ENCODE results near the gene PIGU.
"Not testable (repeated sequence)": the region's sequence is repeated elsewhere in the genome, so short reads cannot be mapped to it uniquely, and the experiment has no call there.

DNA sequence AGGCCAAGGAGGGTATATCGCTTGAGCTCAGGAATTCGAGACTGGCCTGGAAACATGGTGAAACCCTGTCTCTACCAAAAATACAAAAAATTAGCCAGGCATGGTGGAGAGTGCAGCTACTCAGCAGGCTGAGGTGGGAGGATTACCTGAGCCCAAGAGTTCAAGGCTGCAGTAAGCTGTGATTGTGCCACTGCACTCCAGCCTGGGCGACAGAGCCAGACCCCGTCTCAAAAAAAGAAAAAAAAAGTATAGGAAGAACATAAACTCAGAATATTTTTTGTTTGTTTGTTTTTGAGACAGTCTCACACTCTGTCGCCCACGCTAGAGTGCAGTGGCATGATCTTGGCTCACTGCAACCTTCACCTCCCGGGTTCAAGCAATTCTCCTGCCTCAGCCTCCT, 12.1 kb downstream of the PIGU start:
- TF ChIP-seq, protein P1, sequence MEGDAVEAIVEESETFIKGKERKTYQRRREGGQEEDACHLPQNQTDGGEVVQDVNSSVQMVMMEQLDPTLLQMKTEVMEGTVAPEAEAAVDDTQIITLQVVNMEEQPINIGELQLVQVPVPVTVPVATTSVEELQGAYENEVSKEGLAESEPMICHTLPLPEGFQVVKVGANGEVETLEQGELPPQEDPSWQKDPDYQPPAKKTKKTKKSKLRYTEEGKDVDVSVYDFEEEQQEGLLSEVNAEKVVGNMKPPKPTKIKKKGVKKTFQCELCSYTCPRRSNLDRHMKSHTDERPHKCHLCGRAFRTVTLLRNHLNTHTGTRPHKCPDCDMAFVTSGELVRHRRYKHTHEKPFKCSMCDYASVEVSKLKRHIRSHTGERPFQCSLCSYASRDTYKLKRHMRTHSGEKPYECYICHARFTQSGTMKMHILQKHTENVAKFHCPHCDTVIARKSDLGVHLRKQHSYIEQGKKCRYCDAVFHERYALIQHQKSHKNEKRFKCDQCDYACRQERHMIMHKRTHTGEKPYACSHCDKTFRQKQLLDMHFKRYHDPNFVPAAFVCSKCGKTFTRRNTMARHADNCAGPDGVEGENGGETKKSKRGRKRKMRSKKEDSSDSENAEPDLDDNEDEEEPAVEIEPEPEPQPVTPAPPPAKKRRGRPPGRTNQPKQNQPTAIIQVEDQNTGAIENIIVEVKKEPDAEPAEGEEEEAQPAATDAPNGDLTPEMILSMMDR (IDR thresholded peaks at IDR 0.05) = not testable (repeated sequence)
- TF ChIP-seq EZH2 (IDR thresholded peaks at IDR 0.05; ENCODE audit: borderline replicate concordance, insufficient read depth, low read depth, low read length, poor library complexity, severe bottlenecking) = not testable (repeated sequence)
